ENCODE results near the gene PDE4C.
A peak's percentile ranks its signal among the peaks of the same experiment; 100 is the strongest.

The PDE4C gene

GRCh38 chr19:18254546-18255503, 28.6 kb upstream of the PDE4C start:
- DNase-seq (ENCODE audit: low spot score), result no peak

- no peak for DNase-seq (ENCODE audit: low spot score)
These were observed 27.5 kb upstream of the PDE4C start for GRCh38 chr19:18253716-18254115.

- no peak for DNase-seq (ENCODE audit: low spot score)
These were observed 26.9 kb upstream of the PDE4C start for GRCh38 chr19:18253130-18253529.

- no peak for DNase-seq (ENCODE audit: low spot score)
These were observed 26.1 kb upstream of the PDE4C start for GRCh38 chr19:18252370-18252717.

GRCh38 chr19:18251587-18252369, 25.5 kb upstream of the PDE4C start:
- peak; percentile 82 for DNase-seq (ENCODE audit: low spot score)

GRCh38 chr19:18249834-18250233, 23.6 kb upstream of the PDE4C start:
- no peak for DNase-seq (ENCODE audit: low spot score)

- no peak for DNase-seq (ENCODE audit: low spot score)
These were observed 19.1 kb upstream of the PDE4C start for GRCh38 chr19:18245297-18245696.

GRCh38 chr19:18239303-18239702, 13.1 kb upstream of the PDE4C start:
- no peak for DNase-seq (ENCODE audit: low spot score)

- no peak for DNase-seq (ENCODE audit: low spot score)
These were observed 8.0 kb upstream of the PDE4C start for GRCh38 chr19:18234194-18234593.

- DNase-seq (ENCODE audit: low spot score), result peak; percentile 91
These were observed 7.1 kb upstream of the PDE4C start for GRCh38 chr19:18233224-18233825.

GRCh38 chr19:18232540-18233223, 6.4 kb upstream of the PDE4C start:
- DNase-seq (ENCODE audit: low spot score), result peak; percentile 59

GRCh38 chr19:18231775-18232174, 5.5 kb upstream of the PDE4C start:
- DNase-seq (ENCODE audit: low spot score), result no peak

GRCh38 chr19:18230941-18231734, 4.9 kb upstream of the PDE4C start:
- no peak for DNase-seq (ENCODE audit: low spot score)

- no peak for DNase-seq (ENCODE audit: low spot score)
These were observed 3.7 kb upstream of the PDE4C start for GRCh38 chr19:18229915-18230314.

- DNase-seq (ENCODE audit: low spot score), result no peak
These were observed 3.2 kb upstream of the PDE4C start for GRCh38 chr19:18229474-18229873.

GRCh38 chr19:18227781-18228271, 1.6 kb upstream of the PDE4C start:
- DNase-seq (ENCODE audit: low spot score), result no peak

- DNase-seq (ENCODE audit: low spot score), result no peak
These were observed 930 bp upstream of the PDE4C start for GRCh38 chr19:18226956-18227780.

- DNase-seq (ENCODE audit: low spot score), result no peak
These were observed 910 bp downstream of the PDE4C start for GRCh38 chr19:18225355-18225701.

- DNase-seq (ENCODE audit: low spot score), result peak; percentile 94
These were observed 1.5 kb downstream of the PDE4C start for GRCh38 chr19:18224525-18225354.
